HL-60 (cell line): ENCODE data around the gene ARHGAP10.
A peak's percentile ranks its signal among the peaks of the same experiment; 100 is the strongest.

Source experiments
- DNase-seq, 2 experiments: peaks; one replicate each; pipeline ENCODE4 v3.0.0-alpha.2; 2010 to 2020; ENCODE audit warnings: low read depth in 1 of 2, low spot score in 1 of 2
- H3K27ac ChIP-seq: fragments of 250-450 bp; sonication (Bioruptor Pico); replicated peaks from 2 replicates; pipeline ENCODE4 v1.5.1; 2020; ENCODE audit warnings: mild to moderate bottlenecking, moderate library complexity
- H3K27me3 ChIP-seq: fragments of 250-450 bp; sonication (Bioruptor Pico); 2 replicates; pipeline ENCODE4 v1.5.1; 2021; ENCODE audit warnings: mild to moderate bottlenecking, moderate library complexity; ENCODE audit not compliant: insufficient read depth, poor library complexity, severe bottlenecking
- H3K4me3 ChIP-seq: replicated peaks from 2 replicates; pipeline ENCODE4 v1.5.1; 2011; ENCODE audit warnings: mild to moderate bottlenecking, control low read depth, low read length; ENCODE audit not compliant: insufficient read depth
- GABPA ChIP-seq: IDR thresholded peaks from 2 replicates; pipeline ENCODE4 v1.6.1; 2012; ENCODE audit warnings: low read depth
- POLR2AphosphoS5 ChIP-seq: IDR thresholded peaks from 2 replicates; pipeline ENCODE4 v1.6.1; 2012; ENCODE audit warnings: low read depth
- REST ChIP-seq: IDR thresholded peaks from 2 replicates; pipeline ENCODE4 v1.6.1; 2012; ENCODE audit warnings: low read depth; ENCODE audit not compliant: insufficient replicate concordance
- SPI1 ChIP-seq: IDR thresholded peaks from 2 replicates; pipeline ENCODE4 v1.6.1; 2012; ENCODE audit warnings: low read depth, mild to moderate bottlenecking, borderline replicate concordance
- TF ChIP-seq, protein P1 (sequence below): IDR thresholded peaks from one replicate; pipeline ENCODE4 v1.5.1; 2011; ENCODE audit warnings: low read length, control low read depth, inconsistent platforms; ENCODE audit not compliant: insufficient read depth

The ARHGAP10 gene

DNA sequence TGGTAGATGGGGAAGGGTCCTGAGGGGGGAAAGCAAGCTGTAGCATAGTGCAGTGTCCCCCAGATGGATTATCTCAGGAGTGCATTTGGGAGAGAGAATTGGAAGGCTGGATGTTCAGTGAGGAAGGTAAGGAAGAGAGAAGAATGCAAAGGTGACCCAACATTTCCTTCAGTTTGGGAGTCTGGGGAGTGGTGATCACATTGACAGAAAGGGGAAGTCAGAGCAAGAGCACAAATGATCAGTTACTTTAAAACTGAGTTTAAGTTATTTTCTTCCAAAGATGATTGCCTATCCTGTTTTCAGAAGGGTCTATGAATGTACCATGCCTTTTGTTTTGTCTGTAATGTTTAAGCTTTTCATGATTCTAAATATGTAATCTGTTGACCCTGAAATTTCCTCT, 47.6 kb downstream of the ARHGAP10 start:
- peak; percentile 97 for TF ChIP-seq SPI1
- no peak for TF ChIP-seq POLR2AphosphoS5
- TF ChIP-seq, protein P1, sequence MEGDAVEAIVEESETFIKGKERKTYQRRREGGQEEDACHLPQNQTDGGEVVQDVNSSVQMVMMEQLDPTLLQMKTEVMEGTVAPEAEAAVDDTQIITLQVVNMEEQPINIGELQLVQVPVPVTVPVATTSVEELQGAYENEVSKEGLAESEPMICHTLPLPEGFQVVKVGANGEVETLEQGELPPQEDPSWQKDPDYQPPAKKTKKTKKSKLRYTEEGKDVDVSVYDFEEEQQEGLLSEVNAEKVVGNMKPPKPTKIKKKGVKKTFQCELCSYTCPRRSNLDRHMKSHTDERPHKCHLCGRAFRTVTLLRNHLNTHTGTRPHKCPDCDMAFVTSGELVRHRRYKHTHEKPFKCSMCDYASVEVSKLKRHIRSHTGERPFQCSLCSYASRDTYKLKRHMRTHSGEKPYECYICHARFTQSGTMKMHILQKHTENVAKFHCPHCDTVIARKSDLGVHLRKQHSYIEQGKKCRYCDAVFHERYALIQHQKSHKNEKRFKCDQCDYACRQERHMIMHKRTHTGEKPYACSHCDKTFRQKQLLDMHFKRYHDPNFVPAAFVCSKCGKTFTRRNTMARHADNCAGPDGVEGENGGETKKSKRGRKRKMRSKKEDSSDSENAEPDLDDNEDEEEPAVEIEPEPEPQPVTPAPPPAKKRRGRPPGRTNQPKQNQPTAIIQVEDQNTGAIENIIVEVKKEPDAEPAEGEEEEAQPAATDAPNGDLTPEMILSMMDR, result no peak
- peak in 1 of 2 experiments; percentile 18 for DNase-seq
- 0 out of 2 replicates have a peak overlapping the region, but pooled peaks have one; percentile 19 for H3K27ac ChIP-seq
- no peak overlapping the region for H3K4me3 ChIP-seq
- H3K27me3 ChIP-seq, result no peaks in the 10 kb centered on the region

- H3K4me3 ChIP-seq, result no peak overlapping the region
- TF ChIP-seq REST, result no peak
- TF ChIP-seq GABPA, result no peak
- TF ChIP-seq, protein P1, result no peak
- peak; percentile 98 for TF ChIP-seq SPI1
- no peaks in the 10 kb centered on the region for H3K27me3 ChIP-seq
- H3K27ac ChIP-seq, result no peak overlapping the region
- peak in 1 of 2 experiments; percentile 66 for DNase-seq
Measured at GRCh38 chr4:147780137-147780777, 48.4 kb downstream of the ARHGAP10 start.

- peak in 1 of 2 experiments; percentile 16 for DNase-seq
- no peak overlapping the region for H3K4me3 ChIP-seq
- H3K27me3 ChIP-seq, result no peaks in the 10 kb centered on the region
- no peak overlapping the region for H3K27ac ChIP-seq
- TF ChIP-seq GABPA (no peak), POLR2AphosphoS5 (no peak), REST (no peak), SPI1 (no peak)
- TF ChIP-seq, protein P1, result no peak
Measured at GRCh38 chr4:147782087-147782781, 50.3 kb downstream of the ARHGAP10 start.
